Endodermal cell (in vitro differentiated cells): ENCODE results near the gene UQCC2. TPM values are rescaled to one million over a fixed set of nuclear protein-coding genes. Genes with fewer than 3 reads are reported as not detected.

Source experiments
- DNase-seq: peaks from one replicate; pipeline ENCODE4 v3.0.0-alpha.2; 2017
- H3K27ac ChIP-seq: 2 replicates; pipeline ENCODE4 v1.5.1; 2013; ENCODE audit warnings: mild to moderate bottlenecking, low read depth, low read length, moderate library complexity
- H3K27me3 ChIP-seq: 2 replicates; pipeline ENCODE4 v1.6.1; 2013; ENCODE audit warnings: mild to moderate bottlenecking, low read length, moderate library complexity; ENCODE audit not compliant: insufficient read depth, control insufficient read depth, poor library complexity, severe bottlenecking
- H3K36me3 ChIP-seq: 2 replicates; pipeline ENCODE4 v1.7.0; 2013; ENCODE audit warnings: mild to moderate bottlenecking, low read length, moderate library complexity; ENCODE audit not compliant: control insufficient read depth, insufficient read depth
- H3K4me1 ChIP-seq: one replicate; pipeline ENCODE4 v1.7.0; 2013; ENCODE audit warnings: low read length; ENCODE audit not compliant: control insufficient read depth, insufficient read depth
- H3K4me3 ChIP-seq: 2 replicates; pipeline ENCODE4 v1.5.1; 2013; ENCODE audit warnings: mild to moderate bottlenecking, low read length, moderate library complexity
- H3K9ac ChIP-seq: 2 replicates; pipeline ENCODE4 v1.6.1; 2013; ENCODE audit warnings: mild to moderate bottlenecking, low read length, moderate library complexity; ENCODE audit not compliant: poor library complexity, severe bottlenecking; ENCODE audit errors: extremely low read depth
- H3K9me3 ChIP-seq: 2 replicates; pipeline ENCODE4 v1.6.1; 2013; ENCODE audit warnings: mild to moderate bottlenecking, low read length, moderate library complexity; ENCODE audit not compliant: control insufficient read depth
- H3K27ac Mint-ChIP-seq: 2 replicates; pipeline ENCODE4 v1.8.0; 2020; ENCODE audit warnings: mixed read lengths
- H3K27me3 Mint-ChIP-seq: 2 replicates; pipeline ENCODE4 v1.8.0; 2021; ENCODE audit warnings: mild to moderate bottlenecking, mixed read lengths; ENCODE audit not compliant: insufficient read depth
- H3K36me3 Mint-ChIP-seq: 2 replicates; pipeline ENCODE4 v1.8.0; 2020; ENCODE audit warnings: low read depth, mixed read lengths
- H3K4me1 Mint-ChIP-seq: 2 replicates; pipeline ENCODE4 v1.8.0; 2020; ENCODE audit warnings: mixed read lengths
- H3K4me3 Mint-ChIP-seq: 2 replicates; pipeline ENCODE4 v1.8.0; 2020; ENCODE audit warnings: mild to moderate bottlenecking, moderate library complexity, mixed read lengths
- H3K9me3 Mint-ChIP-seq: 2 replicates; pipeline ENCODE4 v1.8.0; 2020; ENCODE audit warnings: mild to moderate bottlenecking, mixed read lengths
- CTCF ChIP-seq: fragments of 200-600 bp; sonication (generic); conservative IDR thresholded peaks from 2 replicates; pipeline ENCODE4 v1.5.0; 2021; ENCODE audit warnings: antibody characterized with exemption, mild to moderate bottlenecking
- WGBS, 2 experiments: methylation state at CpG; one replicate each; pipeline versions ENCODE4 v1.1.5 to v1.1.7; 2013; ENCODE audit warnings: missing lambda C conversion rate in 2 of 2, mixed read lengths in 1 of 2; ENCODE audit not compliant: insufficient coverage in 1 of 2, insufficient read length in 1 of 2; 5-methylcytosine and 5-hydroxymethylcytosine counted together
- total RNA-seq, 2 donors: library from RNA; stranded (reverse); fragmentation: NEBNext Ultra II Directional in 1 of 2; extraction: Animal tissue kit (Norgen Biotek cat#: 25700) in 1 of 2; gene quantifications; 2 replicates in 1 of 2; 3 replicates in 1 of 2; pipeline ENCODE4 v1.2.1, GENCODE V29; 2021

UQCC2 gene
- total RNA-seq, 2 donors from 2014 or later: 120 to 174 TPM

GRCh38 chr6:33696076-33696475 is 15.4 kb downstream of the UQCC2 start:
- H3K27ac ChIP-seq: no peak overlapping the region
- no peak overlapping the region for H3K9ac ChIP-seq

GRCh38 chr6:33695451-33695887 is 16.0 kb downstream of the UQCC2 start:
- no peak overlapping the region for H3K9ac ChIP-seq
- H3K36me3 ChIP-seq: peaks cover 63% of the 10 kb centered on the region
- H3K9me3 Mint-ChIP-seq: no peaks in the 10 kb centered on the region
- TF ChIP-seq CTCF: no peak
- no peak overlapping the region for H3K4me3 ChIP-seq
- no peaks in the 10 kb centered on the region for H3K27me3 Mint-ChIP-seq
- peaks cover 6% of the 10 kb centered on the region for H3K4me1 ChIP-seq
- no peak overlapping the region for H3K4me3 Mint-ChIP-seq
- no peak for DNase-seq
- H3K27ac Mint-ChIP-seq: no peak overlapping the region
- H3K9me3 ChIP-seq: no peaks in the 10 kb centered on the region
- H3K27ac ChIP-seq: no peak overlapping the region
- WGBS, 2 experiments: 95 to 96% methylated on average over 14 to 16 of the region's 16 CpGs
- peaks cover 65% of the 10 kb centered on the region for H3K36me3 Mint-ChIP-seq
- H3K4me1 Mint-ChIP-seq: peaks cover 18% of the 10 kb centered on the region
- no peaks in the 10 kb centered on the region for H3K27me3 ChIP-seq

More at GRCh38 chr6:33696076-33696475, 15.4 kb downstream of the UQCC2 start:
- no peak for DNase-seq
- H3K9me3 Mint-ChIP-seq: no peaks in the 10 kb centered on the region
- H3K9me3 ChIP-seq: no peaks in the 10 kb centered on the region
- no peak overlapping the region for H3K4me3 ChIP-seq
- no peaks in the 10 kb centered on the region for H3K27me3 ChIP-seq
- peak overlapping the region; percentile 35 for H3K27ac Mint-ChIP-seq
- no peak for TF ChIP-seq CTCF
- H3K4me1 ChIP-seq: peaks cover 6% of the 10 kb centered on the region
- H3K4me3 Mint-ChIP-seq: no peak overlapping the region
- H3K27me3 Mint-ChIP-seq: no peaks in the 10 kb centered on the region
- peaks cover 67% of the 10 kb centered on the region for H3K36me3 ChIP-seq
- peaks cover 59% of the 10 kb centered on the region for H3K36me3 Mint-ChIP-seq
- peaks cover 18% of the 10 kb centered on the region for H3K4me1 Mint-ChIP-seq
- 92 to 95% methylated on average over 5 to 10 of the region's 10 CpGs for WGBS, 2 experiments

- no peak overlapping the region for H3K27ac Mint-ChIP-seq
- Histone ChIP-seq H3K9ac (no peak overlapping the region), H3K9me3 (no peaks in the 10 kb centered on the region), H3K27ac (no peak overlapping the region), H3K4me1 (peaks cover 6% of the 10 kb centered on the region), H3K27me3 (no peaks in the 10 kb centered on the region), H3K4me3 (no peak overlapping the region), H3K36me3 (peaks cover 60% of the 10 kb centered on the region)
- 82 to 100% methylated on average over 3 to 5 of the region's 5 CpGs for WGBS, 2 experiments
- H3K9me3 Mint-ChIP-seq: no peaks in the 10 kb centered on the region
- H3K36me3 Mint-ChIP-seq: peaks cover 63% of the 10 kb centered on the region
- DNase-seq: no peak
- no peak for TF ChIP-seq CTCF
- H3K27me3 Mint-ChIP-seq: no peaks in the 10 kb centered on the region
- peaks cover 15% of the 10 kb centered on the region for H3K4me1 Mint-ChIP-seq
- H3K4me3 Mint-ChIP-seq: no peak overlapping the region
These were observed 16.5 kb downstream of the UQCC2 start for GRCh38 chr6:33694977-33695376.
